HG02884 (cell line): Measurements from ENCODE around the gene ASAP3.
"Not testable (repeated sequence)": the region's sequence is repeated elsewhere in the genome, so short reads cannot be mapped to it uniquely, and the experiment has no call there.

ENCODE experiments used
- ATAC-seq: cut with Tn5 transposase; IDR thresholded peaks from one replicate; pipeline ENCODE4 v1.9.1; 2021; ENCODE audit warnings: mild to moderate bottlenecking, moderate library complexity; ENCODE audit not compliant: unreplicated experiment

The ASAP3 gene

DNA sequence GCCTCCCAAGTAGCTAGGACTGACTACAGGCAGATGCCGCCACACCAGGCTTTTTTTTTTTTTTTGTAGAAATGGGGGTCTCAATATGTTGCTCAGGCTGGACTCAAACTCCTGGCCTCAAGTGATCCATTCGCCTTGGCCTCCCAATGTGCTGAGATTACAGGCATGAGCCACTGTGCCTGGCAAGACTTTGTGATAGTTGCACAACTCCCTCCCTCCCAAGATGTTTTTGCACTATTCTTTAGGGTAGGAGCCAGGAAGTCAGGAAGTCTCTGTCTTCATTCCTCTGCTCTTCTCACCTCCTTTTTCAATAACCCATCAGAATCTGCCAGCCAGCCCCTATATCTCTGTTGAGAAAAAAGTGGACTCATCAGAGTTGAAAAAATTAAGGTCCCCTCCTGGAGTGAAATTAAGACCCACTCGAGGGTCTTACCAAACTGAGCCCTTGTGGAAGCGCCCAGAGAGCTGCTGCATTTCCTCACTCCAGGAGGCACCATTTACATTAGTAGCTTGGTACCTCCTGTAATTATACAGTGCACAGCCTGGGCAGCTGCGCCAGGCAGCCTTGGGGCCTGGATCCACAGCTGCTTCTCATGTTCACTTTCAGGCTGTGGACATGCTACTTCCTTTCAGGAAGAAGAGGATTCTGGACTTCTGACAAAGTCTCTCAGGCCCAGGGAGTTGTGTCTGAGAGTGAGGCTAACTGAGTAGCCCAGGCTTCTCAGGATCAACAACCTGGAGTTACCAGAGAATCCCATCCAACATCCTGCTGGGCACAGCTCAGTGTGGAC lies 83.5 kb downstream of the ASAP3 start:
- ATAC-seq = no peak

DNA sequence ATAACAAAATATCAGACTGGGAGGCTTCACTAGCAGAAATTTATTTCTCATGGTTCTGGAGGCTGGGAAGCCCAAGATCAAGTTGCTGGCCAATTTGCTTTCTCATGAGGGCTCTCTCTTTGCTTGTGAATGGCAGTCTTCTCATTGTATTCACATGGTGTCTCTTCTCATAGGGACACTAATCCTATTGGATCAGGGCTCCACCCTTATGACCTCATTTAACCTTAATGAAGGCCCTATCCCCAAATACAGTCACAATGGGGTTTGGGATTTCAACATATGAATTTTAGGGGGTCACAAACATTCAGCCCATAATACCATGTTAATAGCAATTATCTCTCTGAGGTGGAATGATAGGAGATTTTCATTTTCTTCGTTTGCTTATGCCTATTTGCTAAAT lies 84.8 kb downstream of the ASAP3 start:
- ATAC-seq = no peak

DNA sequence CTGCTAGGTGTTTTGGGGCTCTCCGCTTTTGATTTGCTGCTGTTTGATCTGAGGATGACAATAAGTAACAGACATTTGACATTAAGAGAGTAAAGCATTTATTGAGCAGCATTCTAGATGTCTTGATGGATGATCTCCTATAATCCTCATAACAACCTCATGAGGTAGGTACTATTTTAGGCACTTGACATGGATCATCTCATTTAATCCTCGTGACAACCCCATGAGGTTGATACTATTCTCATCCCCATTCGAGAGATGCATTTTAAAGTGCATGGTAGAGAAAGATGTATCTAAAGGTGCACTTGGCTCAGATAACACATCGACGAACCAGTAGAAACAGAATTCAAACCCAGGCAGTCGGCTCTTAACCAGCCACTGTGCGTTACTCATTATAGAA lies 86.1 kb downstream of the ASAP3 start:
- ATAC-seq = no peak

DNA sequence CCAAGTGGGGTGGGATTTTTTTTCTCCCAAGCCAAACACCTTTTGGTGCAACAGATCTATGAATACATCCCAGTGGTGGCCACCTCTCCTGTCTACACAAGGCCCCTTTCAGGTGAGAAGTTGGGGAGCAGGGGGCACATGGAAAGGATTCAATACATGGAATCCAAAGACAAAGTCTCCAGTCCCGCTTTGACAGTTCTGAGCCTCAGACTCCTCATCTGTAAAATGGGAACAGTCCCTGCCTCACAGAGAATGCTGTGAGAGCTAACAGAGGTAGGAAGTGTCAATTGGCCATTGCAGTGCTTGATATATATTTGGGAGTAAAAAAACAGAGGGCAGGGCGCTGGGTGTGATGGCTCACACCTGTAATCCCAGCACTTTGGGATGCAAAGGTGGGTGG lies 87.6 kb downstream of the ASAP3 start:
- ATAC-seq = no peak

DNA sequence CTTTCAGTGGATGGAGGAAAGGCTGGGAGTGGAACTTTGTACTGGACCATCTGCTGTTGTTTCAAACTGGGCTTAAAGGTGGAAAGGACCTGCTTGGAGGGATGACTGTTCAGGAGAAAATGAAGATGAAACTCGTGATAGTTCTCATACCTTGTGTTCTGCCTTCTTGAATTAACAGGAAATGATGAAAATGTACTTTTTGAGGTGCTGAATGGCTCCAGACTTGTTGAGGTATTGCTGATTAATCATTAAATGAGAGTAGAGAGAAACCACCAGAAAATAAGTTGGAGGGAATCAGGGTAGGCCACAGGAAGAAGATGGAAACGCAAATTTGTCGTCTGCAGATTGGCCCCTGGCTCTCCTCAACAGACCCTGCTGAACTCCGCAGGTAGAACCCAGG lies 88.1 kb downstream of the ASAP3 start:
- ATAC-seq = no peak

DNA sequence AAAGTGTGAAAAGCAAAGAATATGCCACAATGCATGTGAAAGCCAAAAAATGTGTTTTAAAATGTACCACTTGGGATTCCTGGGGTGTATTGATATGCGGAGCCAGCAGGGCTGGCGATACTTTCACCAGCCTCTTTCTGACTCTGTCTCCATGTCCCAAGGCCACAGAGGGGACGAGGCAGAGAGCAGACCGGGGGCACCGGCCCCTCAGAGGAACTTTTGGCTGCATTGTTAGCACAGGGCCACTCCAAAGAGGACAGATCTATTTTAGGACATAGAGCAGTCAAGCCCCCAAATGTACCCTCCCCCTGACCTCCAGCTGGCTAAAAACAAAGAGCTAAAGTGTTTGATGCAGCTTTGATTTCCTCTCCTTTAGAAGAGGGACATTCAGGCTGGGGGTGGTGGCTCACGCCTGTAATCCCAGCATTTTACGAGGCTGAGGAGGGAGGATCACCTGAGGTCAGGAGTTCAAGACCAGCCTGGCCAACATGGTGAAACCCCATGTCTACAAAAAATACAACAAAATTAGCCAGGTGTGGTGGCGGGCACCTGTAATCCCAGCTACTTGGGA lies 88.7 kb downstream of the ASAP3 start:
- ATAC-seq = no peak

DNA sequence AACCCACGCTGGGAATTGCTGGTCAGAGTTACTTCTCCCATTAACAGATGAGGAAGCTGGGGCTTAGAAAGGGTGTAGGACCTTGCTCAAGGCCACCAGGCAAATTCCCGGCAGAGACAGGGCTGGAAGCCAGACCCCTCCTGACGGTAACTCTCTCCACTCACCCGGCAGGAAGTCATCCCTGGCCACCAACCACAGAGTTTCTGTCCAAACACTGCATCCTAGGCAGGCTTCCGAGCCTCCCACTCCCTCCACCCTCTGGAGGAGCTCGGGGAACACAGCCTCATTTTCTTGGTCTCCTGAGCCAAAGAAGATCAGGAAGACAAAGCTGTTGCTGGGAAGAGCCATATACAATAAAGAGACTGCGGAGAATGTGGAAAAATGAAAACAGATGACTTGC lies 89.3 kb downstream of the ASAP3 start:
- ATAC-seq = no peak

DNA sequence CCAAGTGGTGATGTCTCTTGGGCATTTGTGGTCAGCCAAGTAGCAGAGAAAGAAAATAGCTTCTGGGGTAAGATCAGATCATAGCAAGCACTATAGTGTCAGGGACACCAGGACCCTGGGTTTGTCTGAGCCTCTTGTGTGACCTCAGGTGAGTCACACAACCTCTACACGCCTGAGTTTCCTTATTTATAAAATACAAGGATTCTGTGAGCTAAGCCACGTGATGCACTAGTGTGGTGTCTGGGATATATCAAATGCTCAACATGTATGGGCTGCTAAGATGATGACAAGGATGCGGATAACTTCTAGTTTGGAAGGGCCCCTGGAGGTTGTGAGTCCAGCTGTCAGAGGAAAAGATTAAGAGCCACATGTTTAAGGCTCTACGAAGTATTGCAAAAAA lies 89.8 kb downstream of the ASAP3 start:
- ATAC-seq = no peak

DNA sequence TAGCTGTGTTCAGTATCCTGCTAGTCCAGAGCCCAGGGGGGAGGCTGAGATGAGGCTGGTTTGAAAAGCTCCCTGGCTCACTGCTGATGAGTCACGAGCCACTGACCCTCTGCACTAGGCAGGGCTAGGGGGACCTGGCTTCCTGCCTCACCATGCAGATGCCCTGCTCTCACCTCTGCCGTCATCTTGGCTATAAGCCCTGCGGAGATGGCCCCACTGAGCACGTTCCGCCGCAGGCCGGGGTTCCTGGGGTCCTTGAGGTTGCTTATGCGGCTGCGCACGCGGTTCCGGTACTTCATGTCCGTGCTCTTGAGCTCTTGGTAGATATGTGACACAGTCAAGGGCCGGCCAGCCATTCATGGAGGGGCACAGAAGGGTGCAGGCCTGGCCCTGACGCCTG lies 90.3 kb downstream of the ASAP3 start:
- ATAC-seq = no peak

DNA sequence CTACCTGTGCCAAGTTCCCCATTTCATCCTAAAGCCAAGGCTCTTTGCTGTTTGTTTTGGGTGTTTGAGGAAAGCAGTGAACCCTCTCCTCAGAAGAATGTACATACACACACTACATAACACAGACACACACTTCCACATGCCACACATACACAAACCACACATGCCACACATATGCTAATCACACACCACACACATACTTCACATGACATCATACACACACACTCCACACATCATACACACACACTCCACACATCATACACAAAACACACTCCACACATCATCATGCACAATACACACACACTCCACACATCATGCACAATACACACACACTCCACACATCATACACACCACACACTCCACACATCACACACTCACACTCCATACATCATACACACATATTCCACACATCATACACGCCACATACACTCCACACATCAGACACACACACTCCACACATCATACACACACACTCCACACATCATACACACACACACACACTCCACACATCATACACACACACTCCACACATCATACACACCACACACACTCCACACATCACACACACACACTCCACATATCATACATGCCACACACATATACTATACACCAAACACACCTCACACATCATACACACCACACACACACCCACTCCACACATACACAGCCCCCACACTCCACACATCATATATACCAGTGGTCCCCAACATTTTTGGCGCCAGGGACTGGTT lies 91.7 kb downstream of the ASAP3 start:
- ATAC-seq = no peak

DNA sequence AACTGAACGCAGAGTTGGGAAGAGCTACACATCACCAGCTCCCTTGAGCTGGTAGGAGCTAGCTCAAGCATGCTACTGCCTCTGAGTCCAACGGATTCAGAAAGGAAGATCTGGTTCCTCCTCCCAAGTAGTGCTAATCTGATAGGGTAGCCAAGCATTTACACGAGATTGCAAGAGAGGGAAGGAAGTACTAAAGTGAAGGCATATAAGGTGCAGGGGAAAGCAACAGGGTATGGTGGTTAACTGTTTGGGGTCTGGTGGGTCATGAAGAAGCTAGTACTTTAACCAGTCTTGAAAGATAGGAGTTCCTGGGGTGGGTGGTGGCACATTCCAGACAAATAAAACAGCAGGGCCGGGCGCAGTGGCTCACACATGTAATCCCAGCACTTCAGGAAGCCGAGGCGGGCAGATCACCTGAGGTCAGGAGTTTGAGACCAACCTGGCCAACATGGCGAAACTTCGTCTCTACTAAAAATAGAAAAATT lies 94.1 kb downstream of the ASAP3 start:
- ATAC-seq = no peak

DNA sequence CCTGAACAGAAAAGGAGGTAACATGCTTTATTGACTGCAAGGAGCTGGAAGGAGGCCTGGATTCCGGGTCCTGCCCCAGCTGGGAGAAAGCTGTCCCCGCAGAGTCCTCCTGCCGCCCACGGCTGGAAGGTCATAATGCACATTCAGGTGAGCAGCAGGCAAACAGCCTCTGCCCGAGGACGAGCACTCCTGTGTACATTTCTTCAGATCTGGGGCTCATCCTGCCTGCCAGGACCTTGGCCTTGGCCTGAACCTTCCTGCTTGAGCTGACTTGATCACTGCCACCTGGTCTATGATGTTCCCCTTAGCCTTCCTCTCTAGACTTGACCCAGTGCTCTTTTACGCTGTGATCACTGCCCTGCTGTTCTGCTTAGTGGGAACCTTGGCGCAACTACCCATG lies 96.5 kb downstream of the ASAP3 start:
- no peak for ATAC-seq

DNA sequence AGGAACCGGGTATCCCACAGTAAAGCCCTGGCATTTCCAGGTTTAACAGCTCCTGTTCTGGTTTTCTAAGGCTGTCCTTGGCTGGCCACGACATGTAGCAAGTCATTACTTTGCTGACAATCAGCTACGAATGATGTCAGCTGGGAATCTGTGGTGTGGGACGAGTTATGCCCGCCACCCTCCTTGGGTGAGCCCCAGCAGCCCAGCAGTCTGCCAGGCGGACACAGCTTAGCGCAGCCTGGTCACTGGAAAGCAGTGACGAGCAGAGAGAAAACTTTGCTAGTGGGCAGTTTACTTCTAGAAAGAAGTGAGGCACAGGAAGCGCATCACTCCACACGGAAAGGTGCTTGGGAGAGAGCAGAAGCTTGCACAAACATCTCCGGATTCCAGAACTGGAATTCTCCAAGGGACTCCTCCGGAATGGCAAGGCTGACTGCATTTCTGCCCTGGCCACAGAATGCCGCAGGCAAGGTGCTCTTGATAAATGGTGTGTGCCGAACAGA lies 98.8 kb downstream of the ASAP3 start:
- ATAC-seq = no peak

DNA sequence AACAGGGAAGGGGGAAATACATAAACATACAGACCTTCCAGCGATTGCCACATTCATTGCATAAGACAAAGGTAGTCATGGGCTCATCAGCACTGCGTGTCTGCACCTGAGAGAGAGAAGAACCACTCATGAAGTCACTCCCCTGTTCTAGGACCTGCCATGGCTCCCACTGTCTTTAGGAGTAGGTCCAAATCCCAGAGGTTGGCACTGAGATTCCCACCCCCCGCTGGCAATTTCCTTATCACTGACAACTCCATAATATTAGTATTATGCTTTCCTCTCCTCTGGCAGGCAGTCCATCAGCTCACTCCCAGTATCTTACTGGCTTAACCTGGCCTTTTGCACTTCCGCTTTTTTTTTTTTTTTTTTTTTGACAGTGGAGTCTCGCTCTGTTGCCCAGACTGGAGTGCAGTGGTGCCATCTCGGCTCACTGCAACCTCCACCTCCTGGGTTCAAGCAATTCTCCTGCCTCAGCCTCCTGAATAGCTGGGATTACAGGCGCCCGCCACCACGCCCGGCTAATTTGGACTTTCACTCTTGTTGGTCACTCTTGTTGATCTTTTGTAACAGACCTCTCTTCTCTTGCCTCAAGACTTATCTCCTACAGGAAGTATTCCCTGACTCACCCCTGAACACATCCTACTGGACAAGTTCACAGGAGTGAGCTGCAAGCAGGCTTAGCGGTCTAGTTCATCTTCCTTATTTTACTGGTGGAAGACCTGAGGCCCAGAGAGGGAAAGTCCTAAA lies 99.5 kb downstream of the ASAP3 start:
- no peak for ATAC-seq

DNA sequence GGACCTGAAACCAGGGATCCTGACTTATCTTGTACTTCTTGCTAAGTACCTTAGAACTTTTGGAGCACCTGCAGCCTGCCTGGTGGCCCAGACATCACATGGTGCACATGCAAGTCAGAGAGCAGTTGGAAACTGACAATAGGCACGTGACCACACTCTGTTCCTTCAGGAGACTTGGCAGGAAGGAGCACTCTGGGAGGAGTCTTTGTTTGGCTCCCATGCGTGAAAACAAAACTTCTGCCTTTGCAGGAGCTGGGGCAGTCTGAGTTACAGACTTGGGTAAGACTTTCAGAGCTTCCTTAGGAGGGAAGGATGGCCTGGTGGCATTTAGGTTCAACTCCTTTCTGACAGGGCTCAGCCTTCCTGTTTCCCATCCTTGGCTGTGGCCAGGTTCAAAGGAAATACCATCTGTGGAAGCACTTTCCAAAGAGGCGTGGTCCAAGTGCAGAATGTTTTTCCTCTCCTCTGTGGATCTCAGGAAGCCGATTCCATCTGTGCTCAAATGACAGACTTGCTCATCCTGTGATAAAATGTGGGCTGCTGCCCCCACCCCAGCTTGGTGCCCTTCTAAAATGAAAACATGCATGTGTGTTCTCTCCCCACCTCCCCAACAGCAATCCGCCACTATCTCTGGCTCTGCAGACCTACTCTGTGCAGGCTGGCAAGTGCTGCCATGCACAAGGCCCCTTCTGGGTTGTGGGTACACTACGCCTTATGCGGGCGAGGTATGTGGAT lies 100.2 kb downstream of the ASAP3 start:
- ATAC-seq = no peak

DNA sequence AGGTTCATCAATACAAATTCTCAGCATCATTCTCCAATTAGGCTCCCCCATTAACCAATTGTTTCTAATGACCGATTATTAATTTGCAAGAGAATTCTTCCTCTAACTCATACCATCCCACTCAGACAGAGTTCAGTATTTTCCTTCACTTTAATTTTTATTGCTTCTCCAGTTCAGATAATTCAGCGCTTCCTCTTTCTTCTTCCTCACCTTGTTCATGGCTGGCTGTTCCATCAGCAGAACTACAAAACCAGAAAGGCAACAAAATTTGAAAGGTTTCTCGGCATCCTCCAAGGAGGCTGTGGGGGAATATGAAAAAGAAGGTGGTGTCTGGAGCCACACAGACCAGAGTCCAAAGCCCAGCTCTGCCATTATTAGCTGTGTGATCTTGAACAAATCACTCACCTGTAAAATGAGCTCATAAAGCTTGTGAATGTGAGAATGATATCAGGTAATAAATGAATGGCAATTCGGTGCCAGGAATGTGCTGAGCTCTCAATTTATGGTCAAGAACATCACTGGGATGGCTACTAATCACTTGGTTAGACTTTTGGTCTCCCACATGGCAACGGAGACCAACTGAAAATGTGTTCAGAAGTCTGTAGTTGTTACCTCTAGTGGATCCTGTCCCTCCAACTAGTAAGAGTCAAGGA lies 102.6 kb downstream of the ASAP3 start:
- no peak for ATAC-seq

DNA sequence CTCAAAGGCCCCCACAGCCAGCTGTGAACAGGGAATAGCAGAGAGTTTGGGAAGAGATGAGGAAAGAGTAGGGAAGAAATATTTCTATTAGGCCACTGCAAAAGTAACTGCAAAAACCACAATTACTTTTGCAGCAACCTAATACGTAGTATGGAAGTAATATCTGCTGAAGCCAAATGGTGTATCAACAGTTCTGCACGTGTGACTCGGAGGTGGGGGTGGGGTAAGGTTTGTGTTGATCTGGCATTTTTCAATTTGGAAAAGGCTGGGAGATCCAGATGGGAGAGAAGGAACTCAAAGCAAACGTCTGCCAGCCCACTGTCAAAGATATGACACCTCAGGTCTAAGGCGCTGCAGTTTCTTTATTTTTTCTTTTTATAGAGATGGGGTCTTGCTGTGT lies 103.3 kb downstream of the ASAP3 start:
- no peak for ATAC-seq

DNA sequence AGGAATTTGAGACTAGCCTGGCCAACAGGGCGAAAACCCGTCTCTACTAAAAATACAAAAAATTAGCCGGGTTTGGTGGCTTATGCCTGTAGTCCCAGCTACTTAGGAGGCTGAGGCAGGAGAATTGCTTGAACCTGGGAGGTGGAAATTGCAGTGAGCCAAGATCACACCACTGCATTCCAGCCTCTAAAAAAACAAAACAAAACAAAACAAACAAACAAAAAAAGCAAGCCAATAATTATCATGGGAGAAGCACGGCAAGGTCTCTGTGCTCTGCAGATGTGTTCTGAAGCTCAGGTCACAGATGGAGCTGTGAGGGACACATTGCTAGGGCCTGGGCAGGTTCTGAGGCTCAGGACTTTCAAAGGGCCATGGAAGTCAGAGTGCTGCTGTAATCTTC lies 103.7 kb downstream of the ASAP3 start:
- not testable (repeated sequence) for ATAC-seq
